Skeletal muscle tissue (tissue), 4 donors: ENCODE data around the gene ME2. TPM values are rescaled to one million over a fixed set of nuclear protein-coding genes. Genes with fewer than 3 reads are reported as not detected.
"Not testable (repeated sequence)": the region's sequence is repeated elsewhere in the genome, so short reads cannot be mapped to it uniquely, and the experiment has no call there.

Source experiments
- H3K27ac ChIP-seq: one replicate; pipeline ENCODE4 v1.7.0; 2013; ENCODE audit warnings: mild to moderate bottlenecking, low read depth, low read length, inconsistent platforms
- H3K27me3 ChIP-seq, 3 donors: one replicate each; pipeline ENCODE4 v1.7.0; 2013; ENCODE audit warnings: low read length in 3 of 3; ENCODE audit not compliant: control insufficient read depth in 3 of 3, insufficient read depth in 3 of 3
- H3K36me3 ChIP-seq, 3 donors: one replicate each; pipeline ENCODE4 v1.7.0; 2013; ENCODE audit warnings: low read length in 3 of 3; ENCODE audit not compliant: control insufficient read depth in 3 of 3, insufficient read depth in 3 of 3
- H3K4me1 ChIP-seq, 3 donors: one replicate each; pipeline ENCODE4 v1.7.0; 2013; ENCODE audit warnings: low read length in 3 of 3, mild to moderate bottlenecking in 3 of 3; ENCODE audit not compliant: control insufficient read depth in 3 of 3, insufficient read depth in 3 of 3
- H3K4me3 ChIP-seq, 3 donors: one replicate each; pipeline ENCODE4 v1.7.0; 2013; ENCODE audit warnings: low read length in 3 of 3
- H3K9ac ChIP-seq, 3 donors: one replicate each; pipeline ENCODE4 v1.7.0; 2013; ENCODE audit warnings: low read length in 3 of 3, mild to moderate bottlenecking in 3 of 3, moderate library complexity in 2 of 3, low read depth in 1 of 3
- H3K9me3 ChIP-seq, 3 donors: one replicate each; pipeline ENCODE4 v1.7.0; 2013; ENCODE audit warnings: low read length in 3 of 3; ENCODE audit not compliant: control insufficient read depth in 3 of 3
- total RNA-seq: library from RNA; depleted of rRNA; stranded (reverse); fragments of >200 nt; gene quantifications from one replicate; pipeline ENCODE4 v1.2.3, GENCODE V29; 2014
- donor health status: Osteomylitis.

ME2 gene
- total RNA-seq, 1 donor from 2014 or later, result 26.1 TPM

DNA sequence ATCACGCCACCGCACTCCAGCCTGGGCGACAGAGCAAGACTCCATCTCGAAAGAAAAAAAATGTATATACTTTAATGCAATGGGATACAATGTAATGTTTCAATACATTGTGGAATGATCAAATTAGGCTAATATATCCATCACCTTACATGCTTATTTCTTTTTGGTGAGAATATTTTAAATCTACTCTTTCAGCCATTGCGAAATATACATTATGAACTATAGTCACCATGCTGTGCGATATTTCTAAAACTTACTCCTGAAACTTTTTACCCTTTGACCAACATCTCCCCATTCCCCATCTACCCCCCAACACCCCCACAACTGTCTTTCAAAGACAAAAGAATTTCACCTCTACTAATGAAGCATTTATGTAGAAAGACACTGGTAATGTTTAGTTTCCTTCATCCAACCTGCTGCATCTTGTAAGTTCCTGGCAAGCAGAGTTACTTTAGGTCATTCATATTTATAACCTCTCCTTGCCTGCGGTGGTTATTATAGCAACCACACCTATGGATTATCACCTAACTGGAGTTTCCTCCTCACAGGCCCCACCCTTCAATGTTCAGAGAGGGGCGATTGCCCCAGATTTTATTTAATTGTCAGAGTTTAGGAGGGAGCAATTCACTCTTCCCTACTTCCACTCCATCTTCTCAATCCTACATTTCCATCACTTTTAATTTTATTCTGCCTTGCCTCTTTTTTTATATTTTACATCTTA is 1.2 kb upstream of the ME2 start:
- no peaks in the 10 kb centered on the region for H3K27me3 ChIP-seq
- no peak overlapping the region for H3K27ac ChIP-seq
- H3K9me3 ChIP-seq, result no peaks in the 10 kb centered on the region
- H3K36me3 ChIP-seq, result no peaks in the 10 kb centered on the region
- peaks cover 6 to 15% (median 10%) of the 10 kb centered on the region in 3 donors for H3K4me1 ChIP-seq
- H3K9ac ChIP-seq, result no peak overlapping the region
- peak overlapping the region; percentile 93 to 97 (median 95) for H3K4me3 ChIP-seq

DNA sequence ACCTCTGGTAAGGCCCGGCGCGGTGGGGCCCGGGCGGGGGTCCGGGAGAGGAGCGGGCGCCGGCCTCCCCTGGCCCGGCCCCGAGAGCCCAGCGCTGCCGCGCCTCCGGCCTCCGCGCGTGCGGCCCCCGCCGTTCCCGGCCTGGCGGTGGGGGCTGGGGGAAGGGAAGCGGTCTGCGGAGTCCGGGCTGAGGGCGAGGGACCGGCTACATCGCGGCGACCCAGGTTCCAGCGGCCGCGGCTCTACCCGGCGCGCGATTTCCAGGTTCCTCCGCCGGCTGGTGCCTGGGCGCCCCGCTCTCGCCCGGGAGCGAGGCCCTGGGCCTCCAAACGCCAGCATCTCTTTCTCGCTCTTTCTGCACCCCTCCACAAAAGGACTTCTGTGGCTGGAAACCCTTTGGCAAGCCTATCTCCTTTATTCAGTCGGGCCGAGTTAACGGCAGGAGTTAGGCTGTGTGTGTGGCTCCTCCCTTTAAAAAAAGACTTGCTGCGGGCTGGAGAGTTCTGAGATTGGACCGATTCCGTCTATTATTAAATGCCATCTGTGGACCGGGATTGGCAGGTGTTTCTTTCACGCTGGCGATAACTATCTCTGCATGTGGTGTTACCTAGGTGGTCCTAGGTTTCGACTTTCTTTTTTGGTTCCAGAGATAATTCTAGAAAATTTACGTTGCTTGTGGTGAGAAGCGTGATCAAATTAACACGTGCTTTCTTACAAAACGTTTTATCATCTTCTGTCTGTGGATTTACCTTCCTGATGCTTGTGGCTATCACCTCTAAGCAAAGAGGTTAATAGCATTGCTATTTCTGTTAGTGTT is 592 bp downstream of the ME2 start:
- H3K9ac ChIP-seq, result peak overlapping the region; percentile 86 to 94 (median 92)
- peaks cover 6 to 15% (median 10%) of the 10 kb centered on the region in 3 donors for H3K4me1 ChIP-seq
- H3K9me3 ChIP-seq, result no peaks in the 10 kb centered on the region
- H3K27ac ChIP-seq, result peak overlapping the region; percentile 81
- H3K4me3 ChIP-seq, result peak overlapping the region; percentile 88 to 95 (median 93)
- no peaks in the 10 kb centered on the region for H3K36me3 ChIP-seq
- H3K27me3 ChIP-seq, result no peaks in the 10 kb centered on the region

DNA sequence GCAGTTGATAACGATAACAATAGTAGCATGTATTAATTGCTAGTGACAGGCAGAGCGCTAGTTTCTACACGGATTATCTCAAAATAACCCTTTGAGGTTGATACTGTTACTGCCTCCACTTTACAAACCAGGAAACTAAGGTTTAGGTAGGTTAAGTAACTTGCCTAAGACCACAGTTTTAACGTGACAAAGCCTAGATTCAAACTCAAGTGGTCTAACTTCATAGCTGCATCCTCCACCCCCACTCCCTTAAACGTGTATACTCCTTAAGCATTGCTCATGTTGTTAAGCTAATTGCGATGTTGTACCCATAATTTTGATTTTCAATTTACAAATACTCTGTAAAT is 1.2 kb downstream of the ME2 start:
- H3K4me1 ChIP-seq, result peaks cover 6 to 15% (median 10%) of the 10 kb centered on the region in 3 donors
- H3K4me3 ChIP-seq, result peak overlapping the region; percentile 88 to 95 (median 93)
- no peaks in the 10 kb centered on the region for H3K36me3 ChIP-seq
- no peaks in the 10 kb centered on the region for H3K27me3 ChIP-seq
- H3K9ac ChIP-seq, result peak overlapping the region; percentile 86 to 94 (median 92)
- no peak overlapping the region for H3K27ac ChIP-seq
- H3K9me3 ChIP-seq, result no peaks in the 10 kb centered on the region

- H3K9ac ChIP-seq, H3K4me3 ChIP-seq, H3K27me3 ChIP-seq, H3K36me3 ChIP-seq, H3K27ac ChIP-seq, H3K9me3 ChIP-seq: not testable (repeated sequence)
- H3K4me1 ChIP-seq, result peaks cover 6 to 15% (median 10%) of the 10 kb centered on the region in 3 donors
Observed at GRCh38 chr18:50880944-50881343, 2.0 kb downstream of the ME2 start.

GRCh38 chr18:50886929-50887328 is 8.0 kb downstream of the ME2 start:
- no peaks in the 10 kb centered on the region for H3K4me1 ChIP-seq
- H3K4me3 ChIP-seq, result no peak overlapping the region
- no peaks in the 10 kb centered on the region for H3K27me3 ChIP-seq
- H3K36me3 ChIP-seq, result no peaks in the 10 kb centered on the region
- H3K9me3 ChIP-seq, result peaks cover 0 to 4% (median 3%) of the 10 kb centered on the region in 3 donors
- H3K9ac ChIP-seq, result no peak overlapping the region
- H3K27ac ChIP-seq, result no peak overlapping the region

DNA sequence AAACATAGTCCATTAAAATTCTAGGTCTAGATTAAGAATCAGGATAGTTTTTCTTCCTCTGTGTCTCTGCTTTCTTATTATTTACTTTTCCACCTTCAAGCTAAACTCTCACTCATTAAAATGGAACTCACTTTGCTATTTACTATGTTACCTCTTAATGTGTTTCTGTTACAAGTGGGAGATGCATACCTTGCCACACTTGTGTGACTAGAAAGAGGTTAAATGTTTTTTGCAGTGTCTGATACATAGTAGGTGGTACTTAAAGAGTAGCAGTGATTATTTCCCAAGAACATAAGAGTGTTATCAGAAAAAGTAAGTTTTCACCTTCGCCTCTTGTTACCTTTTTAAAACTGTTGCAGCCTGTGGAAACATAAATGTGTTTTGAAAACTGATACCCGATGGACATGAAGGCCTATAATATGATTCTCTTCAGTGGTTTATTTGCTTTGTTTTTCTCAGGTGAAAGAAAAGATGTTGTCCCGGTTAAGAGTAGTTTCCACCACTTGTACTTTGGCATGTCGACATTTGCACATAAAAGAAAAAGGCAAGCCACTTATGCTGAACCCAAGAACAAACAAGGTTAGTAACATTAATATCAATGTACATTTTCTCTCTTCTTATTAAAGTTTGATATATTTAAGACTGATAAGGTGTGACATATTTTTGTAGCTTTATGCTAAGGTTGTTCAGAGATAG is 16.6 kb downstream of the ME2 start:
- no peaks in the 10 kb centered on the region for H3K4me1 ChIP-seq
- no peak overlapping the region for H3K27ac ChIP-seq
- no peaks in the 10 kb centered on the region for H3K9me3 ChIP-seq
- H3K4me3 ChIP-seq, result no peak overlapping the region
- H3K36me3 ChIP-seq, result peaks cover 4 to 14% (median 9%) of the 10 kb centered on the region in 3 donors
- H3K9ac ChIP-seq, result no peak overlapping the region
- no peaks in the 10 kb centered on the region for H3K27me3 ChIP-seq

- Histone ChIP-seq H3K9me3 (no peaks in the 10 kb centered on the region), H3K4me1 (no peaks in the 10 kb centered on the region), H3K27ac (no peak overlapping the region), H3K4me3 (no peak overlapping the region), H3K36me3 (peaks cover 4 to 14% (median 9%) of the 10 kb centered on the region in 3 donors), H3K27me3 (no peaks in the 10 kb centered on the region), H3K9ac (no peak overlapping the region)
Observed at GRCh38 chr18:50896093-50896492, 17.2 kb downstream of the ME2 start.

DNA sequence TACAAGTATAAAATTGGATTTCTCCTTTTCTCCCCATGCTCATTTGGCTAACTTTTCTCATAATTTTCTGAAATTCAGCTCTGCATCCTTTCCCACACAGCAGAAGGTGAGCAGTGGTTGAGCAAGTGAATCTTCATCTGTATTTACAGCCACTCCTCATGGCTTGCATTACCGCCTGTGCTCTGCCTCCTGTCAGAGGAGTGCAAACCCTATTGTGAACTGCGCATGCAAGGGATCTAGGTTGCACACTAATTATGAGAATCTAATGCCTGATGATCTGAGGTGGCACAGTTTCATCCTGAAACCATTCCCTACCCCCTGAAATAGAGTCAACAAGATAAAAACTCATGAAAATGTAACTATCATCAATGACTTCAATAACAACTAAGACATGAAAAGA is 20.0 kb downstream of the ME2 start:
- Histone ChIP-seq H3K4me3 (no peak overlapping the region), H3K36me3 (peaks cover 4 to 14% (median 9%) of the 10 kb centered on the region in 3 donors), H3K4me1 (no peaks in the 10 kb centered on the region), H3K9me3 (no peaks in the 10 kb centered on the region), H3K9ac (no peak overlapping the region), H3K27ac (no peak overlapping the region), H3K27me3 (no peaks in the 10 kb centered on the region)

DNA sequence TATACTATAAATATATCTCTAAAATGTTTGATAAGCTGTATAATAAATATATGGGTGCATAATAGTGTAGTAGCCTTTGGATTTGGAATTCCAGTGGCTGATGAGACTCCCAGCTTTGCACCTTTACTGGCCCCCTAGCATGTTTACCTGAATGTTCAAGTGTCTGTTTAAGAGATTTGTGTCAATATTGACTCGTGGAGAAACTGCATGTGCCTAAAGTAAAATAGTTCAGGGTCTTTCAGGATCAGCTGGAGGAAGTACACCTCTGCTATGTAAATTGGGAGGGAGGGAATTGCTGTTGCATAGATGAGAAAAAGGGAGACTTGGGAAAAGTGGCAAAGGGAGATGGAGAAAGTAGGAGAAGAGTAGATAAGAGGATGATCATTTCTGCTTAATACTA is 23.9 kb downstream of the ME2 start:
- no peaks in the 10 kb centered on the region for H3K4me1 ChIP-seq
- H3K27ac ChIP-seq, result no peak overlapping the region
- H3K4me3 ChIP-seq, result no peak overlapping the region
- no peaks in the 10 kb centered on the region for H3K27me3 ChIP-seq
- H3K9me3 ChIP-seq, result peaks cover 0 to 2% (median 0%) of the 10 kb centered on the region in 3 donors
- peaks cover 4 to 10% (median 6%) of the 10 kb centered on the region in 3 donors for H3K36me3 ChIP-seq
- H3K9ac ChIP-seq, result no peak overlapping the region
